K562 (cell line): ENCODE data around the gene MEAF6.

Experiments used
- HDAC2 ChIP-seq: fragments of 450-650 bp; IDR thresholded peaks from 2 replicates; pipeline ENCODE4 v1.6.1; 2016; ENCODE audit warnings: mild to moderate bottlenecking
- SIN3A ChIP-seq, 2 experiments: fragments of 150-350 bp in 1 of 2; IDR thresholded peaks; 2 replicates each; pipeline ENCODE4 v1.6.1; 2011 to 2016; ENCODE audit warnings: borderline replicate concordance in 2 of 2, low read depth in 2 of 2, low read length in 2 of 2, mild to moderate bottlenecking in 2 of 2, moderate library complexity in 2 of 2; ENCODE audit not compliant: control insufficient read depth in 1 of 2
- TBL1XR1 ChIP-seq, 2 experiments: IDR thresholded peaks; 2 replicates each; pipeline ENCODE4 v1.6.1; 2012; ENCODE audit warnings: improper control_type of control experiment in 2 of 2, low read length in 2 of 2, mild to moderate bottlenecking in 1 of 2
- TF ChIP-seq, protein P1 (sequence below), 3 experiments: IDR thresholded peaks in 2 of 3; conservative IDR thresholded peaks in 1 of 3; 2 replicates each; pipeline ENCODE4 v1.5.1; 2011 to 2012; ENCODE audit warnings: low read length in 3 of 3, mild to moderate bottlenecking in 3 of 3, control low read depth in 2 of 3, improper control_type of control experiment in 1 of 3, inconsistent platforms in 1 of 3, low read depth in 1 of 3, mixed read lengths in 1 of 3, moderate library complexity in 1 of 3; ENCODE audit not compliant: insufficient read depth in 2 of 3
- TF ChIP-seq, protein P2 (sequence below): fragments of 250-450 bp; sonication (Bioruptor Pico); IDR thresholded peaks from 2 replicates; pipeline ENCODE4 v1.5.0; 2021; ENCODE audit warnings: mild to moderate bottlenecking, borderline replicate concordance

DNA sequence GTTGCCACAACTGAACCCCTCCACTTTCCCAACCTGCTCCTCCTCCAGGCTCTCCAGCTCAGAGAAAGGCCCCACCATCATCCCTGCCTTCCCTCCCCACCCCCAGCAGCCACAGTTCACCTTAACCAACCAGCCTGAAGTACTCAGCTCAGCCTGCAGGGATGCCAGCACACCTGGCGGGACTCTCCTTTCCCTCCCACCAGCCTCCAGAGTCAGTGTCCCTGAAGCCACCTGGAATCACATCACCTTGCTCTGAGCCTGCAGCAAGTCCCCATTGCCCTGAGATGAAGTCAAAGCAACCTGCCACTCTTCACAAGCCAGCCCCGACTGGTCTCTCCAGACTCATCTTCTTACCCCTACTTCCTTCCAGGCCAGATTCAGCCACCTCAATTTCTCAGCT is 66.4 kb downstream of the MEAF6 start:
- TF ChIP-seq, protein P1, sequence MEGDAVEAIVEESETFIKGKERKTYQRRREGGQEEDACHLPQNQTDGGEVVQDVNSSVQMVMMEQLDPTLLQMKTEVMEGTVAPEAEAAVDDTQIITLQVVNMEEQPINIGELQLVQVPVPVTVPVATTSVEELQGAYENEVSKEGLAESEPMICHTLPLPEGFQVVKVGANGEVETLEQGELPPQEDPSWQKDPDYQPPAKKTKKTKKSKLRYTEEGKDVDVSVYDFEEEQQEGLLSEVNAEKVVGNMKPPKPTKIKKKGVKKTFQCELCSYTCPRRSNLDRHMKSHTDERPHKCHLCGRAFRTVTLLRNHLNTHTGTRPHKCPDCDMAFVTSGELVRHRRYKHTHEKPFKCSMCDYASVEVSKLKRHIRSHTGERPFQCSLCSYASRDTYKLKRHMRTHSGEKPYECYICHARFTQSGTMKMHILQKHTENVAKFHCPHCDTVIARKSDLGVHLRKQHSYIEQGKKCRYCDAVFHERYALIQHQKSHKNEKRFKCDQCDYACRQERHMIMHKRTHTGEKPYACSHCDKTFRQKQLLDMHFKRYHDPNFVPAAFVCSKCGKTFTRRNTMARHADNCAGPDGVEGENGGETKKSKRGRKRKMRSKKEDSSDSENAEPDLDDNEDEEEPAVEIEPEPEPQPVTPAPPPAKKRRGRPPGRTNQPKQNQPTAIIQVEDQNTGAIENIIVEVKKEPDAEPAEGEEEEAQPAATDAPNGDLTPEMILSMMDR (IDR thresholded peaks at IDR 0.05 in 2 of 3, conservative IDR thresholded peaks at IDR 0.05 in 1 of 3; ENCODE audit: insufficient read depth in 2 of 3, low read depth in 1 of 3, low read length in 3 of 3), result no peak
- TF ChIP-seq, protein P2, sequence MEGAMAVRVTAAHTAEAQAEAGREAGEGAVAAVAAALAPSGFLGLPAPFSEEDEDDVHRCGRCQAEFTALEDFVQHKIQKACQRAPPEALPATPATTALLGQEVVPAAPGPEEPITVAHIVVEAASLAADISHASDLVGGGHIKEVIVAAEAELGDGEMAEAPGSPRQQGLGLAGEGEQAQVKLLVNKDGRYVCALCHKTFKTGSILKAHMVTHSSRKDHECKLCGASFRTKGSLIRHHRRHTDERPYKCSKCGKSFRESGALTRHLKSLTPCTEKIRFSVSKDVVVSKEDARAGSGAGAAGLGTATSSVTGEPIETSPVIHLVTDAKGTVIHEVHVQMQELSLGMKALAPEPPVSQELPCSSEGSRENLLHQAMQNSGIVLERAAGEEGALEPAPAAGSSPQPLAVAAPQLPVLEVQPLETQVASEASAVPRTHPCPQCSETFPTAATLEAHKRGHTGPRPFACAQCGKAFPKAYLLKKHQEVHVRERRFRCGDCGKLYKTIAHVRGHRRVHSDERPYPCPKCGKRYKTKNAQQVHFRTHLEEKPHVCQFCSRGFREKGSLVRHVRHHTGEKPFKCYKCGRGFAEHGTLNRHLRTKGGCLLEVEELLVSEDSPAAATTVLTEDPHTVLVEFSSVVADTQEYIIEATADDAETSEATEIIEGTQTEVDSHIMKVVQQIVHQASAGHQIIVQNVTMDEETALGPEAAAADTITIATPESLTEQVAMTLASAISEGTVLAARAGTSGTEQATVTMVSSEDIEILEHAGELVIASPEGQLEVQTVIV, result no peak
- no peak for TF ChIP-seq SIN3A (IDR thresholded peaks at IDR 0.05; ENCODE audit: borderline replicate concordance in 2 of 2, control insufficient read depth in 1 of 2, low read depth in 2 of 2, low read length in 2 of 2)
- TF ChIP-seq HDAC2, result no peak
- TF ChIP-seq TBL1XR1 (IDR thresholded peaks at IDR 0.05; ENCODE audit: low read length in 2 of 2), result no peak
